Fibroblast of villous mesenchyme (primary cell): ENCODE data around the gene ZNF80. TPM values are rescaled to one million over a fixed set of nuclear protein-coding genes. Genes with fewer than 3 reads are reported as not detected.

Experiments
- DNase-seq: peaks from one replicate; pipeline ENCODE4 v3.0.0-alpha.2; 2010; ENCODE audit warnings: low read depth
- H3K4me3 ChIP-seq: 2 replicates; pipeline ENCODE4 v1.5.1; 2011; ENCODE audit warnings: low read depth, mild to moderate bottlenecking, low read length
- total RNA-seq: library from RNA; depleted of rRNA; stranded (reverse); fragments of >200 nt; gene quantifications from 2 replicates; pipeline ENCODE4 v1.2.3, GENCODE V29; 2012
- TF ChIP-seq, protein P1 (sequence below): IDR thresholded peaks from 2 replicates; pipeline ENCODE4 v1.5.1; 2012; ENCODE audit warnings: low read depth, mild to moderate bottlenecking, low read length; ENCODE audit not compliant: insufficient read depth

Gene ZNF80
- total RNA-seq, 1 donor, result not detected

- DNase-seq, result peak; percentile 7
- TF ChIP-seq, protein P1, sequence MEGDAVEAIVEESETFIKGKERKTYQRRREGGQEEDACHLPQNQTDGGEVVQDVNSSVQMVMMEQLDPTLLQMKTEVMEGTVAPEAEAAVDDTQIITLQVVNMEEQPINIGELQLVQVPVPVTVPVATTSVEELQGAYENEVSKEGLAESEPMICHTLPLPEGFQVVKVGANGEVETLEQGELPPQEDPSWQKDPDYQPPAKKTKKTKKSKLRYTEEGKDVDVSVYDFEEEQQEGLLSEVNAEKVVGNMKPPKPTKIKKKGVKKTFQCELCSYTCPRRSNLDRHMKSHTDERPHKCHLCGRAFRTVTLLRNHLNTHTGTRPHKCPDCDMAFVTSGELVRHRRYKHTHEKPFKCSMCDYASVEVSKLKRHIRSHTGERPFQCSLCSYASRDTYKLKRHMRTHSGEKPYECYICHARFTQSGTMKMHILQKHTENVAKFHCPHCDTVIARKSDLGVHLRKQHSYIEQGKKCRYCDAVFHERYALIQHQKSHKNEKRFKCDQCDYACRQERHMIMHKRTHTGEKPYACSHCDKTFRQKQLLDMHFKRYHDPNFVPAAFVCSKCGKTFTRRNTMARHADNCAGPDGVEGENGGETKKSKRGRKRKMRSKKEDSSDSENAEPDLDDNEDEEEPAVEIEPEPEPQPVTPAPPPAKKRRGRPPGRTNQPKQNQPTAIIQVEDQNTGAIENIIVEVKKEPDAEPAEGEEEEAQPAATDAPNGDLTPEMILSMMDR, result no peak
- H3K4me3 ChIP-seq, result no peak overlapping the region
Observed at GRCh38 chr3:114221165-114221880, 16.1 kb downstream of the ZNF80 start.

GRCh38 chr3:114219741-114220140 lies 17.6 kb downstream of the ZNF80 start:
- TF ChIP-seq, protein P1, result no peak
- H3K4me3 ChIP-seq, result no peak overlapping the region
- no peak for DNase-seq

DNA sequence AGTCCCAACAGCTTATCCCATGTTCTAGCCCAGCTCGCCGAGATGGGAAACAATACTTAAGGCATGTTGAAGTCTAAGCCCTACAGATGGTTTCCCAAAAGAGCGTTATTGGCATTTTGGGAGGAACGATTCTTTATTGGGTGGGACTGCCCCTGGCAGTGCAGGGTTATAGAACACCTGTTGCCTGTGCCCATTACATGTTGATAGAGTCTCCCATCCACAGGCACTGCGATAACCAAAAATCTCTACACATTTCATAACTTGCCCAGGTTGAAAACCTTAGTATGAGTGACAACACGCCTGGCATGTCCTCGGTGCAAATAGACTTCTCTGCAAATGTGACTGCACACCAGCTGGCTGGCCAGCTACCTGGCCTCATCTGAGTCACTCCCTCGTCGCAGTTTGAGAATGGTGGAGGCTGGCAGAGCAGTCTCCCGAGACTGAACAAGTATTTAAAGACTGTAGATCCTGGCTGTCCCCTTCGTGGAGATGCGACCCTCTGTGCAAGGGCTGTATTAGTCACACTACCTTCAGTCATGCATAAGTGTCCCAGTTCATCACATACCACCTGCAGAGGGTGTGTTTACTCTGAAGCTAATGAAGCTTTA lies 18.7 kb downstream of the ZNF80 start:
- no peak overlapping the region for H3K4me3 ChIP-seq
- TF ChIP-seq, protein P1, result no peak

DNA sequence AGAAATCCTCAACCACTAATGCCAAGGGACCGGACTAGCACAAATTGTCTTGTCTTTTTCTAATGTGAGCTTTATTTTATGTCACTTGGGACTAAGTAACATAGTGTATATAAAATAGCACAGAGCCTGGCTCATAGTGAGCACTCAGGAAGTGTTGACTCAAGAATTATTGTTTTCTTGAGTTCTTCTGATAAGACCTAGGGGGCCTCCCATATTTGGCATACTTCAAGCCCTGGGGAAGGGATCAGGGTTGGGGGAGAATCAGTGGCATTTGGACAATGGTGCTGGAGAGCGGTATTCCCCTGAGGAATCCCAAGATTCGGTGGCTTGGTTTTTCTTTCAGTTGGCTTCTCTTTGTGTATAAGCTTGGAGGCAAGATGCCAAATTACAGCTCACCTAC lies 19.4 kb downstream of the ZNF80 start:
- TF ChIP-seq, protein P1, result no peak
- DNase-seq, result no peak
- no peak overlapping the region for H3K4me3 ChIP-seq

More for the DNA sequence above, 18.7 kb downstream of the ZNF80 start:
- DNase-seq, result no peak

DNA sequence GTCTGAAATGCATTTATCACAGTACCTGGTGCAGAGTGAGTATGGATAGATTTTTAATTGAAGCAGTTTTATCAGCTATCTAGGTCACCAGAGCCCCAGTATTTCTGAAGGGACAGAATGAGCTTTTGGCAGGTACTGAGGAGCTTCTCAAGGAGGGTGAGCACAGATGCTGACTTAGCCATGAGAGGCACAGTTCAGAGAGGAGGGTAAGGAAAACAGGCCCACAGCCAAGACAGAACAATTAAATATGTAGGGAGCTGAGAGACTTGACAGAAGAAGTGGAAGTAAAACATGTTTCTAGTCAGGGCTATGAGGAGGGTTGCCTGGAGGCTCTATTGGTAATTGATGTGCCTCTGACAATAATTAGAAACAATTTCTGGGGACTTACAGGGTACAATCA lies 20.1 kb downstream of the ZNF80 start:
- no peak for DNase-seq

GRCh38 chr3:114216186-114216970 lies 21.0 kb downstream of the ZNF80 start:
- no peak for DNase-seq
- H3K4me3 ChIP-seq, result no peak overlapping the region

More for the DNA sequence above, 20.1 kb downstream of the ZNF80 start:
- no peak overlapping the region for H3K4me3 ChIP-seq
- TF ChIP-seq, protein P1, result no peak

More at GRCh38 chr3:114216186-114216970, 21.0 kb downstream of the ZNF80 start:
- TF ChIP-seq, protein P1, result no peak
